ENCODE results near the gene PITX2.
"Not testable (repeated sequence)": the region's sequence is repeated elsewhere in the genome, so short reads cannot be mapped to it uniquely, and the experiment has no call there.

The PITX2 gene

GRCh38 chr4:110610940-110611831 lies 11.7 kb downstream of the PITX2 start:
- DNase-seq (ENCODE audit: low read depth), result no peak

GRCh38 chr4:110610620-110610939 lies 12.3 kb downstream of the PITX2 start:
- no peak for DNase-seq (ENCODE audit: low read depth)

- DNase-seq (ENCODE audit: low read depth), result no peak
Observed at GRCh38 chr4:110609044-110609750, 13.7 kb downstream of the PITX2 start.

GRCh38 chr4:110605077-110605476 lies 17.8 kb downstream of the PITX2 start:
- no peak for DNase-seq (ENCODE audit: low read depth)

- no peak for DNase-seq (ENCODE audit: low read depth)
Observed at GRCh38 chr4:110602061-110602460, 20.8 kb downstream of the PITX2 start.

- no peak for DNase-seq (ENCODE audit: low read depth)
Observed at GRCh38 chr4:110597582-110597981, 25.3 kb downstream of the PITX2 start.

GRCh38 chr4:110596431-110596830 lies 26.4 kb downstream of the PITX2 start:
- no peak for DNase-seq (ENCODE audit: low read depth)

GRCh38 chr4:110595583-110595982 lies 27.3 kb downstream of the PITX2 start:
- no peak for DNase-seq (ENCODE audit: low read depth)

- DNase-seq (ENCODE audit: low read depth), result no peak
Observed at GRCh38 chr4:110589297-110589696, 33.6 kb downstream of the PITX2 start.

GRCh38 chr4:110587666-110588285 lies 35.1 kb downstream of the PITX2 start:
- no peak for DNase-seq (ENCODE audit: low read depth)

GRCh38 chr4:110586131-110586850 lies 36.6 kb downstream of the PITX2 start:
- no peak for DNase-seq (ENCODE audit: low read depth)

GRCh38 chr4:110576696-110577095 lies 46.2 kb downstream of the PITX2 start:
- not testable (repeated sequence) for DNase-seq (ENCODE audit: low read depth)

All from stimulated activated CD8-positive, alpha-beta memory T cell treated with anti-CD3 and anti-CD28 coated beads, Interleukin-7, amount 100 ng/mL, for 24 hours (primary cell).